Measurements from ENCODE around the gene OTUB2.
A peak's percentile ranks its signal among the peaks of the same experiment; 100 is the strongest.

The OTUB2 gene

GRCh38 chr14:93991212-93991611 lies 34.9 kb upstream of the OTUB2 start:
- no peak overlapping the region for H3K18ac ChIP-seq (ENCODE audit: low read length)
- WGBS, 2 donors (ENCODE audit: extremely low coverage in 2 of 2, insufficient read length in 2 of 2, insufficient replicate concordance in 1 of 2), result no CpG with 5 or more reads among the region's 10 CpGs
- no peaks in the 10 kb centered on the region for H3K9me3 ChIP-seq (replicated peaks in 1 of 2; ENCODE audit: control insufficient read depth in 2 of 2, insufficient read depth in 1 of 2, low read depth in 1 of 2, low read length in 2 of 2)
- no peak overlapping the region for H3K27ac ChIP-seq (replicated peaks; ENCODE audit: low read length)
- no peak overlapping the region for H3K14ac ChIP-seq (ENCODE audit: low read length)
- no peak overlapping the region for H3K9ac ChIP-seq (ENCODE audit: low read depth, low read length, poor library complexity)
- no peak overlapping the region for H2BK12ac ChIP-seq (ENCODE audit: low read length)
- H4K91ac ChIP-seq (ENCODE audit: low read depth, low read length, poor library complexity), result no peak overlapping the region
- no peaks in the 10 kb centered on the region for H3K79me1 ChIP-seq (ENCODE audit: low read depth, low read length)
- no peak overlapping the region for H2AFZ ChIP-seq (ENCODE audit: low read length)
- H2BK15ac ChIP-seq (ENCODE audit: low read length), result no peak overlapping the region
- H3K23ac ChIP-seq (ENCODE audit: low read depth, low read length, poor library complexity), result no peak overlapping the region
- no peak overlapping the region for H3K4me3 ChIP-seq (ENCODE audit: low read length in 2 of 2)
- DNase-seq (ENCODE audit: low spot score), result no peak
- no peak overlapping the region for H4K8ac ChIP-seq (ENCODE audit: low read depth, low read length)
- no peak overlapping the region for H2BK120ac ChIP-seq (ENCODE audit: low read depth, low read length)
- H3K4me1 ChIP-seq (ENCODE audit: control insufficient read depth in 2 of 2, insufficient read depth in 1 of 2, low read depth in 1 of 2, low read length in 2 of 2), result peaks cover 0 to 8% of the 10 kb centered on the region in 2 donors
- no peak overlapping the region for H2BK5ac ChIP-seq (ENCODE audit: low read length)
- no peak overlapping the region for H3K4ac ChIP-seq (ENCODE audit: low read length)
- H3K27me3 ChIP-seq (ENCODE audit: control insufficient read depth in 3 of 3, insufficient read depth in 3 of 3, low read depth in 1 of 3, low read length in 3 of 3), result peaks cover 0 to 55% (median 0%) of the 10 kb centered on the region in 3 experiments
- H3K36me3 ChIP-seq (replicated peaks in 1 of 2; ENCODE audit: control insufficient read depth in 2 of 2, insufficient read depth in 2 of 2, low read length in 2 of 2), result no peaks in the 10 kb centered on the region
- no peak overlapping the region for H2AK5ac ChIP-seq (ENCODE audit: low read depth, low read length)
- no peak overlapping the region for H3K4me2 ChIP-seq (ENCODE audit: insufficient read depth, low read length, poor library complexity, severe bottlenecking)

- Histone ChIP-seq H3K4me1 (ENCODE audit: control insufficient read depth in 2 of 2, insufficient read depth in 1 of 2, low read depth in 1 of 2, low read length in 2 of 2) (peaks cover 0 to 8% of the 10 kb centered on the region in 2 donors), H3K79me1 (ENCODE audit: low read depth, low read length) (no peaks in the 10 kb centered on the region)
Measured at GRCh38 chr14:93991649-93992048, 34.5 kb upstream of the OTUB2 start.

GRCh38 chr14:93993382-93993781 lies 32.8 kb upstream of the OTUB2 start:
- Histone ChIP-seq H3K79me1 (ENCODE audit: low read depth, low read length) (no peaks in the 10 kb centered on the region), H2AK5ac (ENCODE audit: low read depth, low read length) (no peak overlapping the region), H4K91ac (ENCODE audit: low read depth, low read length, poor library complexity) (no peak overlapping the region), H3K27ac (replicated peaks; ENCODE audit: low read length) (no peak overlapping the region), H3K36me3 (replicated peaks in 1 of 2; ENCODE audit: control insufficient read depth in 2 of 2, insufficient read depth in 2 of 2, low read length in 2 of 2) (no peaks in the 10 kb centered on the region), H2BK120ac (ENCODE audit: low read depth, low read length) (no peak overlapping the region), H3K4me2 (ENCODE audit: insufficient read depth, low read length, poor library complexity, severe bottlenecking) (no peak overlapping the region), H3K27me3 (ENCODE audit: control insufficient read depth in 3 of 3, insufficient read depth in 3 of 3, low read depth in 1 of 3, low read length in 3 of 3) (peaks cover 0 to 55% (median 0%) of the 10 kb centered on the region in 3 experiments), H2BK12ac (ENCODE audit: low read length) (no peak overlapping the region), H3K4me1 (ENCODE audit: control insufficient read depth in 2 of 2, insufficient read depth in 1 of 2, low read depth in 1 of 2, low read length in 2 of 2) (peaks cover 0 to 11% of the 10 kb centered on the region in 2 donors), H3K4me3 (ENCODE audit: low read length in 2 of 2) (no peak overlapping the region), H3K18ac (ENCODE audit: low read length) (peak overlapping the region; percentile 15), H3K9me3 (replicated peaks in 1 of 2; ENCODE audit: control insufficient read depth in 2 of 2, insufficient read depth in 1 of 2, low read depth in 1 of 2, low read length in 2 of 2) (no peaks in the 10 kb centered on the region), H3K4ac (ENCODE audit: low read length) (no peak overlapping the region), H3K14ac (ENCODE audit: low read length) (no peak overlapping the region), H2AFZ (ENCODE audit: low read length) (no peak overlapping the region), H2BK5ac (ENCODE audit: low read length) (no peak overlapping the region), H2BK15ac (ENCODE audit: low read length) (no peak overlapping the region), H3K23ac (ENCODE audit: low read depth, low read length, poor library complexity) (no peak overlapping the region), H4K8ac (ENCODE audit: low read depth, low read length) (no peak overlapping the region), H3K9ac (ENCODE audit: low read depth, low read length, poor library complexity) (no peak overlapping the region)
- WGBS, 2 donors (ENCODE audit: extremely low coverage in 2 of 2, insufficient read length in 2 of 2, insufficient replicate concordance in 1 of 2), result no CpG with 5 or more reads among the region's 6 CpGs
- DNase-seq (ENCODE audit: low spot score), result no peak

More at GRCh38 chr14:93991649-93992048, 34.5 kb upstream of the OTUB2 start:
- no peak overlapping the region for H2AK5ac ChIP-seq (ENCODE audit: low read depth, low read length)
- no peaks in the 10 kb centered on the region for H3K9me3 ChIP-seq (replicated peaks in 1 of 2; ENCODE audit: control insufficient read depth in 2 of 2, insufficient read depth in 1 of 2, low read depth in 1 of 2, low read length in 2 of 2)
- no peak overlapping the region for H3K27ac ChIP-seq (replicated peaks; ENCODE audit: low read length)
- no peak overlapping the region for H2BK5ac ChIP-seq (ENCODE audit: low read length)
- no peak overlapping the region for H3K9ac ChIP-seq (ENCODE audit: low read depth, low read length, poor library complexity)
- no peak overlapping the region for H2BK12ac ChIP-seq (ENCODE audit: low read length)
- WGBS, 2 donors (ENCODE audit: extremely low coverage in 2 of 2, insufficient read length in 2 of 2, insufficient replicate concordance in 1 of 2), result no CpG with 5 or more reads among the region's 4 CpGs
- H3K14ac ChIP-seq (ENCODE audit: low read length), result no peak overlapping the region
- H3K36me3 ChIP-seq (replicated peaks in 1 of 2; ENCODE audit: control insufficient read depth in 2 of 2, insufficient read depth in 2 of 2, low read length in 2 of 2), result no peaks in the 10 kb centered on the region
- H3K18ac ChIP-seq (ENCODE audit: low read length), result no peak overlapping the region
- no peak overlapping the region for H4K8ac ChIP-seq (ENCODE audit: low read depth, low read length)
- H3K23ac ChIP-seq (ENCODE audit: low read depth, low read length, poor library complexity), result no peak overlapping the region
- H3K4ac ChIP-seq (ENCODE audit: low read length), result no peak overlapping the region
- no peak overlapping the region for H2AFZ ChIP-seq (ENCODE audit: low read length)
- no peak overlapping the region for H3K4me2 ChIP-seq (ENCODE audit: insufficient read depth, low read length, poor library complexity, severe bottlenecking)
- no peak for DNase-seq (ENCODE audit: low spot score)
- H3K4me3 ChIP-seq (ENCODE audit: low read length in 2 of 2), result no peak overlapping the region
- no peak overlapping the region for H2BK15ac ChIP-seq (ENCODE audit: low read length)
- no peak overlapping the region for H4K91ac ChIP-seq (ENCODE audit: low read depth, low read length, poor library complexity)
- peaks cover 0 to 55% (median 0%) of the 10 kb centered on the region in 3 experiments for H3K27me3 ChIP-seq (ENCODE audit: control insufficient read depth in 3 of 3, insufficient read depth in 3 of 3, low read depth in 1 of 3, low read length in 3 of 3)
- no peak overlapping the region for H2BK120ac ChIP-seq (ENCODE audit: low read depth, low read length)

- no peak overlapping the region for H3K18ac ChIP-seq (ENCODE audit: low read length)
- no peak overlapping the region for H2AK5ac ChIP-seq (ENCODE audit: low read depth, low read length)
- H4K91ac ChIP-seq (ENCODE audit: low read depth, low read length, poor library complexity), result no peak overlapping the region
- H3K14ac ChIP-seq (ENCODE audit: low read length), result peak overlapping the region; percentile 51
- no CpG with 5 or more reads among the region's 13 CpGs for WGBS, 2 donors (ENCODE audit: extremely low coverage in 2 of 2, insufficient read length in 2 of 2, insufficient replicate concordance in 1 of 2)
- H3K4me3 ChIP-seq (ENCODE audit: low read length in 2 of 2), result no peak overlapping the region
- H3K9ac ChIP-seq (ENCODE audit: low read depth, low read length, poor library complexity), result no peak overlapping the region
- no peak overlapping the region for H2BK12ac ChIP-seq (ENCODE audit: low read length)
- no peak overlapping the region for H3K4me2 ChIP-seq (ENCODE audit: insufficient read depth, low read length, poor library complexity, severe bottlenecking)
- H4K8ac ChIP-seq (ENCODE audit: low read depth, low read length), result no peak overlapping the region
- no peak overlapping the region for H2BK5ac ChIP-seq (ENCODE audit: low read length)
- H2BK120ac ChIP-seq (ENCODE audit: low read depth, low read length), result no peak overlapping the region
- peaks cover 0 to 11% of the 10 kb centered on the region in 2 donors for H3K4me1 ChIP-seq (ENCODE audit: control insufficient read depth in 2 of 2, insufficient read depth in 1 of 2, low read depth in 1 of 2, low read length in 2 of 2)
- peaks cover 0 to 49% (median 0%) of the 10 kb centered on the region in 3 experiments for H3K27me3 ChIP-seq (ENCODE audit: control insufficient read depth in 3 of 3, insufficient read depth in 3 of 3, low read depth in 1 of 3, low read length in 3 of 3)
- H3K4ac ChIP-seq (ENCODE audit: low read length), result no peak overlapping the region
- no peaks in the 10 kb centered on the region for H3K79me1 ChIP-seq (ENCODE audit: low read depth, low read length)
- H3K23ac ChIP-seq (ENCODE audit: low read depth, low read length, poor library complexity), result no peak overlapping the region
- H3K36me3 ChIP-seq (replicated peaks in 1 of 2; ENCODE audit: control insufficient read depth in 2 of 2, insufficient read depth in 2 of 2, low read length in 2 of 2), result no peaks in the 10 kb centered on the region
- no peak for DNase-seq (ENCODE audit: low spot score)
- H3K27ac ChIP-seq (replicated peaks; ENCODE audit: low read length), result no peak overlapping the region
- H2AFZ ChIP-seq (ENCODE audit: low read length), result no peak overlapping the region
- H2BK15ac ChIP-seq (ENCODE audit: low read length), result no peak overlapping the region
- no peaks in the 10 kb centered on the region for H3K9me3 ChIP-seq (replicated peaks in 1 of 2; ENCODE audit: control insufficient read depth in 2 of 2, insufficient read depth in 1 of 2, low read depth in 1 of 2, low read length in 2 of 2)
Measured at GRCh38 chr14:93994919-93995682, 31.0 kb upstream of the OTUB2 start.

Measured in neuronal stem cell (in vitro differentiated cells).